ENCODE measurements around the gene FOXA3. TPM values are rescaled to one million over a fixed set of nuclear protein-coding genes. Genes with fewer than 3 reads are reported as not detected.

FOXA3 gene
- total RNA-seq, 1 experiment from 2014 or later = 22.2 TPM

DNA sequence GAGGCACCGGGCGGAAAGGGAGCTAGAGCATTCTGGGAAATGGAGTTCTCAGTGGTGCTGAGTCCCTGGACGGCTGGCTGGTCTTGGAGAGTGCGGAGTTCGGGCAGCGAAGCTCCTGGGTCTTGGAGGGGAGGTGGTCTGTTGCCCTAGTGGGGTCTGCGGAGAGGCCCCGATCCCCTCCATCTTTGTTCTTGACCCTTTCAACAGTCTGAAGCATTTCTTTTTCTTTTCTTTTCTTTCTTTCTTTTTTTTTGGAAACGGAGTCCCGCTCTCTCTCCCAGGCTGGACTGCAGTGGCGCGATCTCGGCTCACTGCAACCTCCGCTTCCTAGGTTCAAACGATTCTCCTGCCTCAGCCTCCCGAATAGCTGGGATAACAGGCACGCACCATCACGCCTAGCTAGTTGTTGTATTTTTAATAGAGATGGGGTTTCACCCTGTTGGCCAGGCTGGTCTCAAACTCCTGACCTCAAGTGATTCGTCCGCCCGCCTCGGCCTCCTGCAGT, 739 bp upstream of the FOXA3 start:
- Histone ChIP-seq H3K4me2 (ENCODE audit: insufficient read depth, insufficient read length, low read length) (peak overlapping the region; percentile 83), H2AK5ac (ENCODE audit: insufficient read length, low read length) (no peak overlapping the region), H4K8ac (replicated peaks; ENCODE audit: insufficient read length, low read depth, low read length) (no peak overlapping the region), H3T11ph (ENCODE audit: low read length) (no peak overlapping the region), H4K5ac (ENCODE audit: insufficient read length, low read depth, low read length) (no peak overlapping the region), H2BK5ac (ENCODE audit: insufficient read length, low read length) (no peak overlapping the region), H3K9me3 (ENCODE audit: control insufficient read depth, low read depth, low read length) (no peaks in the 10 kb centered on the region), H3K23me2 (ENCODE audit: insufficient read length, low read depth, low read length, poor library complexity, severe bottlenecking) (peaks cover 18% of the 10 kb centered on the region), H4K91ac (ENCODE audit: insufficient read length, low read depth, low read length) (no peak overlapping the region), H2BK20ac (ENCODE audit: low read depth, low read length, poor library complexity, severe bottlenecking) (no peak overlapping the region), H3K18ac (ENCODE audit: insufficient read length, low read depth, low read length) (no peak overlapping the region), H3K27me3 (ENCODE audit: insufficient read depth, low read length) (no peaks in the 10 kb centered on the region), H3K9ac (ENCODE audit: extremely low read depth, insufficient read length, low read length) (no peak overlapping the region), H3K79me1 (ENCODE audit: insufficient read depth, low read depth, low read length, poor library complexity, severe bottlenecking) (peaks cover 3% of the 10 kb centered on the region), H3K14ac (ENCODE audit: insufficient read depth, low read length) (no peak overlapping the region), H3K23ac (ENCODE audit: insufficient read length, low read depth, low read length) (no peak overlapping the region), H2BK12ac (ENCODE audit: insufficient read length, low read depth, low read length) (no peak overlapping the region), H3K4ac (ENCODE audit: low read depth, low read length) (no peak overlapping the region), H2AFZ (ENCODE audit: low read length) (no peak overlapping the region), H2BK120ac (ENCODE audit: low read depth, low read length, poor library complexity, severe bottlenecking) (no peak overlapping the region), H2BK15ac (ENCODE audit: low read depth, low read length) (no peak overlapping the region), H3K27ac (ENCODE audit: insufficient read length, low read depth, low read length) (no peak overlapping the region), H3K79me2 (ENCODE audit: insufficient read depth, low read length) (peaks cover 8% of the 10 kb centered on the region; the same call in 1 of the 2 replicates), H4K20me1 (ENCODE audit: control insufficient read depth, insufficient read depth, insufficient read length) (no peaks in the 10 kb centered on the region), H3K4me1 (ENCODE audit: insufficient read depth, low read length) (peaks cover 5% of the 10 kb centered on the region; the same call in 1 of the 2 replicates), H3K56ac (ENCODE audit: insufficient read length, low read depth, low read length) (no peak overlapping the region)
- Mint-ChIP-seq H3K27me3 (ENCODE audit: low read depth) (no peaks in the 10 kb centered on the region; the same call in 1 of the 2 replicates), H3K36me3 (ENCODE audit: insufficient read depth in 1 of 3, low read depth in 3 of 3) (peaks cover 11 to 26% (median 18%) of the 10 kb centered on the region in 3 experiments; a peak in 6 of 7 replicates), H3K9me3 (no peaks in the 10 kb centered on the region; a peak in 1 of 5 replicates), H3K4me1 (peaks cover 36 to 52% of the 10 kb centered on the region in 2 experiments), H3K27ac (peak overlapping the region in 2 of 3 experiments; percentile 38 to 99; a peak in 2 of 7 replicates), H3K4me3 (peak overlapping the region; percentile 97 to 100)
- no CpG with 5 or more reads among the region's 22 CpGs for WGBS (ENCODE audit: extremely low coverage, insufficient read length, low lambda C conversion rate)
- TF ChIP-seq, protein P1, sequence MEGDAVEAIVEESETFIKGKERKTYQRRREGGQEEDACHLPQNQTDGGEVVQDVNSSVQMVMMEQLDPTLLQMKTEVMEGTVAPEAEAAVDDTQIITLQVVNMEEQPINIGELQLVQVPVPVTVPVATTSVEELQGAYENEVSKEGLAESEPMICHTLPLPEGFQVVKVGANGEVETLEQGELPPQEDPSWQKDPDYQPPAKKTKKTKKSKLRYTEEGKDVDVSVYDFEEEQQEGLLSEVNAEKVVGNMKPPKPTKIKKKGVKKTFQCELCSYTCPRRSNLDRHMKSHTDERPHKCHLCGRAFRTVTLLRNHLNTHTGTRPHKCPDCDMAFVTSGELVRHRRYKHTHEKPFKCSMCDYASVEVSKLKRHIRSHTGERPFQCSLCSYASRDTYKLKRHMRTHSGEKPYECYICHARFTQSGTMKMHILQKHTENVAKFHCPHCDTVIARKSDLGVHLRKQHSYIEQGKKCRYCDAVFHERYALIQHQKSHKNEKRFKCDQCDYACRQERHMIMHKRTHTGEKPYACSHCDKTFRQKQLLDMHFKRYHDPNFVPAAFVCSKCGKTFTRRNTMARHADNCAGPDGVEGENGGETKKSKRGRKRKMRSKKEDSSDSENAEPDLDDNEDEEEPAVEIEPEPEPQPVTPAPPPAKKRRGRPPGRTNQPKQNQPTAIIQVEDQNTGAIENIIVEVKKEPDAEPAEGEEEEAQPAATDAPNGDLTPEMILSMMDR (conservative IDR thresholded peaks at IDR 0.05) = no peak
- no peak for DNase-seq
